ENCODE data around the gene MERTK.

GRCh38 chr2:112024231-112024630 is 125.8 kb downstream of the MERTK start:
- TF ChIP-seq POLR2A (IDR thresholded peaks at IDR 0.05) = no peak
- no peak for TF ChIP-seq CTCF (IDR thresholded peaks at IDR 0.05)
